Epithelial cell of esophagus (primary cell): ENCODE measurements around the gene THSD7B.

Source experiments
- DNase-seq: peaks from one replicate; pipeline ENCODE4 v3.0.0; 2010; ENCODE audit warnings: low read depth
- H3K4me3 ChIP-seq: 2 replicates; pipeline ENCODE4 v1.5.1; 2011; ENCODE audit warnings: mild to moderate bottlenecking, low read length, control low read depth
- TF ChIP-seq, protein P1 (sequence below): IDR thresholded peaks from 2 replicates; pipeline ENCODE4 v1.5.1; 2011; ENCODE audit warnings: low read depth, mild to moderate bottlenecking, low read length, control low read depth, inconsistent platforms; ENCODE audit not compliant: insufficient read depth; ENCODE audit errors: missing control alignments

THSD7B gene

DNA sequence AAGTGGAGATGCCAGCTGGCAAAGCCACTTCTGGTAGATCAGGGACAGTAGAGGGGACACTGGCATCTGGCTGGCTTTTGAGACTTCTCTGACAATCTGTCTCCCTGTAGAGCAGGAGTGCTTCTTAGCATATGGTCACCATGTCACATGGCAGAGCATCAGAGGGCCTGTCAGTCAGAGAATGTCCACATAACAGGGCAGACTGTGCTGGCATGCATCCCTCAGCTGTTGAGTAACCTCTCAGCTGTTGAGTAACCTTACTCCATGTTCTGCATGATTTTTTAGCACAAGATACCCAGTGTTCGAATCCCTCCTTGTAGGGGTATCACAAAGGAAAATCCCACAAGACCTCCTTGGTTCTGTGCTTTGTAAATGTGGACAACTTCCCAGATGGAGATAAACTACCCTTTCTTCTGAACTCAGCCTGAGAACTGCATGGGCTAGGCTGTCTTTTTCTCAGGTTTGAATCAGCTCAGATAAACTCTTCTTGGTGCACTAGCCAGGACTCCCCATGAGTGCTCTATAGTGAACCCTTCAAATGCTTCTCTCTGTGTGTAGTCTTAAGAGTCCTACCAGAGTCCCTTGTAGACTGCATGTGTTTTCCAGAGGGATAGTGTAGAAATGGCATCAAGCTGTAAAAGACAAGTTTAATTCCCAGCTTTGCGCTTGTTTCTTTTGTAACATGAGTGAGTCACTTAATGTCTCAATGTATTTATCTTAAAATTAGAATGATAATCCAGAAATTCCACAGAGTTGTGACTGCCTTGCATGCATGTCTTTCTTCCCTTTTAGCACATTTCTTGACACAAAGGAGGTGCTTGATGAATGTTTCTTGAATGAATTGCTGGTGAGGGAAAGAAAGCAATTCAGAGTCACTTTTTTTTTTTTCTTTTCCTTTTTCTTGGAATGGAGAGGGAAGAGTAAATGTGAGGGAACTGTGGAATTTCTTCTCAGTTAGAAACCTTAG is 756.6 kb downstream of the THSD7B start:
- TF ChIP-seq, protein P1, sequence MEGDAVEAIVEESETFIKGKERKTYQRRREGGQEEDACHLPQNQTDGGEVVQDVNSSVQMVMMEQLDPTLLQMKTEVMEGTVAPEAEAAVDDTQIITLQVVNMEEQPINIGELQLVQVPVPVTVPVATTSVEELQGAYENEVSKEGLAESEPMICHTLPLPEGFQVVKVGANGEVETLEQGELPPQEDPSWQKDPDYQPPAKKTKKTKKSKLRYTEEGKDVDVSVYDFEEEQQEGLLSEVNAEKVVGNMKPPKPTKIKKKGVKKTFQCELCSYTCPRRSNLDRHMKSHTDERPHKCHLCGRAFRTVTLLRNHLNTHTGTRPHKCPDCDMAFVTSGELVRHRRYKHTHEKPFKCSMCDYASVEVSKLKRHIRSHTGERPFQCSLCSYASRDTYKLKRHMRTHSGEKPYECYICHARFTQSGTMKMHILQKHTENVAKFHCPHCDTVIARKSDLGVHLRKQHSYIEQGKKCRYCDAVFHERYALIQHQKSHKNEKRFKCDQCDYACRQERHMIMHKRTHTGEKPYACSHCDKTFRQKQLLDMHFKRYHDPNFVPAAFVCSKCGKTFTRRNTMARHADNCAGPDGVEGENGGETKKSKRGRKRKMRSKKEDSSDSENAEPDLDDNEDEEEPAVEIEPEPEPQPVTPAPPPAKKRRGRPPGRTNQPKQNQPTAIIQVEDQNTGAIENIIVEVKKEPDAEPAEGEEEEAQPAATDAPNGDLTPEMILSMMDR = no peak
- no peak for DNase-seq
- H3K4me3 ChIP-seq = no peak overlapping the region

DNA sequence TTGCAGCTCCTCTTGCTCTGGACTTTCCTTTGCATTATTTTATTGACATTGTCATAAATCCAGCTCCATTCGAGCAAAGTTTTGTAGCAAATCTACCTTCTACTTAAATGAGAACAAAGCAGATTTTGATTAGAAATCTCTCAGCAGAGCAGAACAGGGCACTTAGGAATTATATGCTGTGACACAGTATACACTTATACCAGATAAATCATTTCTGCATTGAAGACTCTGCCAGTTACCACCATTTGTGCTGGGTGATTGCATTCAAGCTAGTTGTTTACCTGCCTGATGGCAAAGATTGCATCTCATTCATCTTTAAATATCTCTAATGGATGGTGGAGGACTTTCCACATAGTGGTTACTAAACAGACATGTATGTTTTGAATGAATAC is 757.3 kb downstream of the THSD7B start:
- no peak overlapping the region for H3K4me3 ChIP-seq
- TF ChIP-seq, protein P1 = no peak
- DNase-seq = no peak

DNA sequence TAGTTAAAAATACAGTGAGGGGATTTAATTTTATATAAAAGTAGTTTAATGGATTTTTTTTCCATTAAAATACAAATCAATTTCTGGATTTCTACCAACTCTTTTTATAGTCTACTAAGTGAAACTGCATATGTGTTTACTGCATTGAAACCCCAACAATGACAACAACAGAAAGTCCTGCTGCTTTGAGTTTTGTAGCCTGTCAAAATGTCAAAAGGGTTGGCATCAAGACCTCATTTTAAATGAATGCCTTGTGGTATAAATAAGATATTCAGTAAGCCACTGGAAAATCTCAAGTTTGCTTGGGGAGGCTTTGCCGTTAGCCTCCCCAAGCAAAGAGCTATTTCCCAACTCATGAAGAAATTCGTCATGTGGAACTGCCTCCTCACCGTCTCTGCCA is 758.6 kb downstream of the THSD7B start:
- no peak overlapping the region for H3K4me3 ChIP-seq
- TF ChIP-seq, protein P1 = no peak
- DNase-seq = no peak

DNA sequence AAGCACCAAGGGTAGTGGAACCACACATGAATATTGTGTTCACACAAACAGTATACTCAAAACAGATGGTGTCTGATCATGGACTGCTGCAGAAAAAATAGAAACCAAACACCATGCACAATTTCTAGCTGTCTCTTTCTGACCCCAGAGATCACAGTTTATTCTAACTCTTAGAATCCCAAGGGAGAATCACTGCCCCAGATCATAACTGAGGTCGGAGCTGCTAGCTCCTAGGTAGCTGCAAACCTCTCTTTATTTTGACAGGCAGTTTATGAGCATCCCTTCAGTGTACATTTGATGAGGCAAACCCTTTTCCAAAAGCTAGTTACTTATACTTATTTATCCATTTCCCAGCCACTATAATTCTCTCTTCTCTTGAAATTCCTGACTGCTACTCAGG is 759.8 kb downstream of the THSD7B start:
- DNase-seq = no peak
- TF ChIP-seq, protein P1 = no peak
- H3K4me3 ChIP-seq = no peak overlapping the region

DNA sequence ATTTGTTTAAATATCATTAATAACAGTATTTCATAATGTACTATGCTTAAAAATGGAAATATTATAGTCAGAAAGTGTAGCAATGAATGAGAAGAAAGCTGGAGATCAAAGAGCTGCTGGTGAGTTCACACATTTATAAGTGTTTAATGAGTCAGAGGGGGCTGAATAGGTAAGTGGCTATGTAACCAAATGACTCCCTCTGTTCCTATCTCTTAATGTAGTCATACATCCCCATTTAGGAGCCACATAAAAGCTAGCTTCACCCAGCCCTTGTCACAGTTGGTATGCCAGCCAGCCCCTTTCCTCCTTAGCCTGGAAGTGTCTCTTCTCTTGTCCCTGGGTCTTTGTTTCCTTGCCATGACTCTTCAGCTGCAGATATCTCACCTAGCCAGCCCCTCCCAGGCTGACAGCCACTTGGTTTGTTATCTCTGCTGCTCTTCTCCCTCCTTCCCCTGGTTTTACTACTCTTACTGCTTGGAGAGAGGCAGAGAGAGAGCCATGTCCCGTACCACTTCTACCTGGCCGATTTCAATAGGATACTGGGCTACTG is 760.4 kb downstream of the THSD7B start:
- no peak overlapping the region for H3K4me3 ChIP-seq
- peak; percentile 13 for DNase-seq
- TF ChIP-seq, protein P1 = no peak

DNA sequence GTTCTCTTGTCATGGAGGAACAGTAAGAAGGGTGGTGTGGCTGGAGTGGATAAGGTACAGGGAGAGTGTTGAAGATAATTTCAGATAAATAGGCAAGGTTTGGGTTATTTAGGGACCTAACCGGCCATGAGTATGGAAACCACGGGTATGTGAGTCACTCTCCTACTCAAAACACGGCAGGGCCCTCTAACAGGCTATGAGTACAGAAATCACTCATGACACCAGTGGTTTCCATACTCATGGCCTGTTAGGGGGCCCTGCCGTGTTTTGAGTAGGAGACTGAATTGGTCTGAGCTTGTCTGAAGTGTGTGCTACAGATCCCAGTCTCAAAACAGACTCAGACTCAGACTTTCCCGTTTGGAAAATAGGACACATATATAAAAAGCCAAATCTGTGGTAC is 770.6 kb downstream of the THSD7B start:
- no peak overlapping the region for H3K4me3 ChIP-seq

More for the DNA sequence above, 770.6 kb downstream of the THSD7B start:
- DNase-seq = peak; percentile 2
- TF ChIP-seq, protein P1 = no peak
